Dedifferentiated amniotic fluid mesenchymal stem cell (primary cell): ENCODE results near the gene TSSK3.
A peak's percentile ranks its signal among the peaks of the same experiment; 100 is the strongest.
"Not testable (repeated sequence)": the region's sequence is repeated elsewhere in the genome, so short reads cannot be mapped to it uniquely, and the experiment has no call there.

Experiments used
- DNase-seq: peaks from one replicate; pipeline ENCODE4 v3.0.0-alpha.2; 2016; ENCODE audit errors: extremely low spot score

The TSSK3 gene

GRCh38 chr1:32338637-32339145 is 23.6 kb upstream of the TSSK3 start:
- no peak for DNase-seq

- DNase-seq: no peak
Measured at GRCh38 chr1:32339363-32339978, 22.9 kb upstream of the TSSK3 start.

- DNase-seq: no peak
Measured at GRCh38 chr1:32341186-32341757, 21.1 kb upstream of the TSSK3 start.

GRCh38 chr1:32341971-32342370 is 20.4 kb upstream of the TSSK3 start:
- DNase-seq: no peak

- no peak for DNase-seq
Measured at GRCh38 chr1:32342704-32343103, 19.6 kb upstream of the TSSK3 start.

GRCh38 chr1:32345289-32345827 is 17.0 kb upstream of the TSSK3 start:
- DNase-seq: no peak

- no peak for DNase-seq
Measured at GRCh38 chr1:32346532-32347157, 15.7 kb upstream of the TSSK3 start.

- no peak for DNase-seq
Measured at GRCh38 chr1:32349211-32349708, 13.1 kb upstream of the TSSK3 start.

- DNase-seq: peak; percentile 34
Measured at GRCh38 chr1:32350785-32351398, 11.4 kb upstream of the TSSK3 start.

- DNase-seq: peak; percentile 89
Measured at GRCh38 chr1:32351399-32352238, 10.7 kb upstream of the TSSK3 start.

- no peak for DNase-seq
Measured at GRCh38 chr1:32352239-32352745, 10.0 kb upstream of the TSSK3 start.

GRCh38 chr1:32352831-32353383 is 9.4 kb upstream of the TSSK3 start:
- no peak for DNase-seq

- no peak for DNase-seq
Measured at GRCh38 chr1:32353431-32353830, 8.9 kb upstream of the TSSK3 start.

GRCh38 chr1:32353886-32354570 is 8.3 kb upstream of the TSSK3 start:
- DNase-seq: no peak

- DNase-seq: not testable (repeated sequence)
Measured at GRCh38 chr1:32355778-32356177, 6.6 kb upstream of the TSSK3 start.

- no peak for DNase-seq
Measured at GRCh38 chr1:32356478-32356877, 5.9 kb upstream of the TSSK3 start.

GRCh38 chr1:32357614-32358013 is 4.7 kb upstream of the TSSK3 start:
- no peak for DNase-seq

- no peak for DNase-seq
Measured at GRCh38 chr1:32358435-32358834, 3.9 kb upstream of the TSSK3 start.

GRCh38 chr1:32361308-32361673 is 1.0 kb upstream of the TSSK3 start:
- no peak for DNase-seq
